ENCODE data around the gene ORC1. TPM values are rescaled to one million over a fixed set of nuclear protein-coding genes. Genes with fewer than 3 reads are reported as not detected.

ORC1 gene
- total and polyA plus RNA-seq, 2 of the 8 experiments (the other 6 are each of a cell fraction or from before 2014, with no cell fraction given): 36.9 to 49.0 TPM

GRCh38 chr1:52386458-52386857 lies 17.8 kb downstream of the ORC1 start:
- H4K5ac ChIP-seq (ENCODE audit: insufficient read length, low read depth, low read length): no peak overlapping the region
- no peaks in the 10 kb centered on the region for H3K23me2 ChIP-seq (ENCODE audit: low read depth, low read length)
- H3K27ac ChIP-seq (ENCODE audit: low read depth, low read length): no peak overlapping the region
- no peaks in the 10 kb centered on the region for H3K27me3 ChIP-seq (replicated peaks in 1 of 4; ENCODE audit: control insufficient read depth in 3 of 4, extremely low read depth in 1 of 4, insufficient read depth in 3 of 4, low read length in 3 of 4)
- H3K36me3 ChIP-seq (ENCODE audit: control insufficient read depth in 2 of 4, insufficient read depth in 4 of 4, low read length in 3 of 4): peaks cover 51 to 84% (median 77%) of the 10 kb centered on the region in 4 experiments
- H3K4me2 ChIP-seq (ENCODE audit: insufficient read depth in 1 of 2, low read depth in 2 of 2, low read length in 2 of 2): no peak overlapping the region
- DNase-seq (ENCODE audit: low read depth in 1 of 2, low spot score in 2 of 2): no peak
- H4K20me1 ChIP-seq (replicated peaks in 1 of 2; ENCODE audit: control insufficient read depth in 1 of 2, insufficient read depth in 2 of 2, low read length in 2 of 2): peaks cover 0 to 6% of the 10 kb centered on the region in 2 experiments
- no peak overlapping the region for H3K14ac ChIP-seq (ENCODE audit: insufficient read length)
- 90% methylated on average over 5 of the region's 5 CpGs; no CpG with 5 or more reads in 1 of the 2 experiments for WGBS, 2 experiments (ENCODE audit: extremely low coverage in 1 of 2, insufficient coverage in 1 of 2, insufficient read length in 1 of 2, insufficient replicate concordance in 2 of 2, low coverage in 1 of 2, low lambda C conversion rate in 2 of 2, missing lambda C conversion rate in 1 of 2)
- no peak overlapping the region for H2BK5ac ChIP-seq (ENCODE audit: low read depth, low read length)
- no peak overlapping the region for H3K4me3 ChIP-seq (ENCODE audit: extremely low read depth in 1 of 4, insufficient read depth in 2 of 4, low read depth in 3 of 4, low read length in 4 of 4)
- peaks cover 0 to 4% of the 10 kb centered on the region in 2 experiments; a peak in 1 of 4 replicates for H3K79me2 ChIP-seq (ENCODE audit: control insufficient read depth in 1 of 2, insufficient read depth in 2 of 2, low read length in 2 of 2)
- no peak overlapping the region for H2AK5ac ChIP-seq (ENCODE audit: low read depth, low read length)
- no peak overlapping the region for H2BK120ac ChIP-seq (replicated peaks; ENCODE audit: low read depth, low read length)
- H4K8ac ChIP-seq (ENCODE audit: extremely low read depth, insufficient read depth, low read length): no peak overlapping the region
- H2BK20ac ChIP-seq (ENCODE audit: low read length): no peak overlapping the region
- no peaks in the 10 kb centered on the region; the same call in 1 of the 2 replicates for H3K79me1 ChIP-seq (ENCODE audit: low read depth, low read length)
- no peak overlapping the region for H3K4ac ChIP-seq (replicated peaks; ENCODE audit: insufficient read length, low read depth, low read length)
- H3K9me3 ChIP-seq (ENCODE audit: insufficient read depth in 2 of 2, low read depth in 1 of 2, low read length in 1 of 2): no peaks in the 10 kb centered on the region
- no peak overlapping the region for H3K23ac ChIP-seq (ENCODE audit: insufficient read length)
- ChIA-PET POLR2A (ENCODE audit: partially characterized antibody) (interaction anchor here (1.3 to 1.4 kb wide), 2 partner anchors 17 to 19 kb away, joined by 3 to 5 read pairs; no protein-coding TSS in a partner anchor), CTCF (ENCODE audit: partially characterized antibody) (no interaction called here)
- H2BK12ac ChIP-seq (ENCODE audit: low read depth, low read length): no peak overlapping the region
- no peak overlapping the region for H3K56ac ChIP-seq (replicated peaks; ENCODE audit: insufficient read length, low read depth, low read length)
- H2AFZ ChIP-seq (ENCODE audit: low read length): no peak overlapping the region
- H2BK15ac ChIP-seq (ENCODE audit: low read length): no peak overlapping the region
- no peak overlapping the region for H4K91ac ChIP-seq (replicated peaks; ENCODE audit: insufficient read length, low read length)
- no peak for FAIRE-seq
- no peak for TF ChIP-seq POLR2AphosphoS5 (IDR thresholded peaks at IDR 0.05; ENCODE audit: low read depth, low read length)
- TF ChIP-seq EZH2 (IDR thresholded peaks at IDR 0.05; ENCODE audit: low read depth, low read length, severe bottlenecking): no peak
- no peak for TF ChIP-seq MAFK (IDR thresholded peaks at IDR 0.05; ENCODE audit: low read depth, low read length)
- TF ChIP-seq CHD1 (IDR thresholded peaks at IDR 0.05; ENCODE audit: low read depth, low read length): no peak
- no peak for TF ChIP-seq KDM5A (IDR thresholded peaks at IDR 0.05; ENCODE audit: low read length)
- H3K9ac ChIP-seq (replicated peaks in 1 of 4; ENCODE audit: extremely low read depth in 1 of 4, low read depth in 3 of 4, low read length in 3 of 4): no peak overlapping the region
- no peak overlapping the region for H3K18ac ChIP-seq (ENCODE audit: extremely low read depth, low read length)
- H3K4me1 ChIP-seq (replicated peaks in 1 of 4; ENCODE audit: control insufficient read depth in 3 of 4, insufficient read depth in 4 of 4, low read length in 3 of 4): no peaks in the 10 kb centered on the region
